UCSD-AML1 (cell line): Measurements from ENCODE around the gene DCTN1.
"Not testable (repeated sequence)": the region's sequence is repeated elsewhere in the genome, so short reads cannot be mapped to it uniquely, and the experiment has no call there.

Experiments used
- DNase-seq: peaks from one replicate; lab custom pipeline; 2025; ENCODE audit not compliant: unreplicated experiment; lab: John Stamatoyannopoulos, UW

DCTN1 gene

DNA sequence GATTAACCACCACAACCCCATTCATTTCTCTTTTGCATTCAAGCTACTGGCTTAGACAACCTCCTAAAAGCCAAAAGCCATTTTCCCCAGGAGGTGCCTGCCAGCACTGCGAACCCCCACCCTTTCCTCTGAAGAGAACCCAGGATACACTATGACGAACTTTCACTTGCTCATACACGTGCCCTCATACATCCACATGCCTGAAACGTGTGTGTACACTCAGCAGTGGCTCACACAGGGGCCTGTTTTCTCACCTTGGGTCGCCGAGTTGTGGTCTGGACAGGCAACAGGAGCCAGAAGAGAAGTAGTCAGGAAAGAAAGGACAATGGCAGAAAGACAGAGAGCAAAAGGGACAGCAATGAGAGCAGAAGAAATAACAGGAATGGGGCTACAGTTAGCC lies 7.4 kb downstream of the DCTN1 start:
- no peak for DNase-seq

DNA sequence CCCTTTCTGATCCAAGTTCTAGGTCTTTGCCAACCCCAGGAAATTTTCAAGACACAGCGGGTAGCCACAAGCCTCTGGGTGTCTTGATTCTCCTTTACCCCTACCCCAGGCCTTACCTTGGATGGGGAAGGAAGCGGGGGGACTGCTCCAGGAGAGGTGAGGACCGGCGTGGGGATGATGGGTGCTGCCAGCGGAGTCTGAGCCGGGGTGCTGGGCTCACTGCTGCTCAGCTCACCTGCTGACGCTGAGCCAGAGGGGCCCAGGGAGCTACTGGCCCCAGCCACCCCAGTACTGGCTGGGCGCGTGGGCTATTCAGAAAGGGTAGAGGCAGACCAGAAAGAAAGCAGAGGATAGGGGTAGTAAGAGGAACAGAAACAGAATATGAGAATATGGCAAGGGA lies 8.7 kb downstream of the DCTN1 start:
- no peak for DNase-seq

DNA sequence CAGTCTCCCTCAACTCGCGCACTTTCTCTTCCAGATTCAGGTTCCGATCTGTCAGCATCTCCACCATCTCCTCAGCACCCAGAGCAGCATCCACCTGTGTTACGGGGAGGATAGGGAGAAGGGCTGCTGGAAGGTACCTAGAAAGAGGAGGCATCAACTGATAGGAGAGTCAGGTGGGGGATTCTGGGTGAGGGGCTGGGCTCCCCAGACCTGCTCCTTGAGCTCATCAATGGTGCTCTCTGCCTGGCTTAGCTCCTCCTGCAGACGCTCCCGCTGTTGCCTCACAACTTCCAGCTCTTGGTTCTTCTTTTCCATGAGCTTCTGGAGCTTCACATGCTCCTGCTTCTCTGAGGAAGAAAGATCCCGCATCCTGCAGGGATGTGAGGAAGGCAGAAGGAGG lies 10.1 kb downstream of the DCTN1 start:
- DNase-seq, result no peak

DNA sequence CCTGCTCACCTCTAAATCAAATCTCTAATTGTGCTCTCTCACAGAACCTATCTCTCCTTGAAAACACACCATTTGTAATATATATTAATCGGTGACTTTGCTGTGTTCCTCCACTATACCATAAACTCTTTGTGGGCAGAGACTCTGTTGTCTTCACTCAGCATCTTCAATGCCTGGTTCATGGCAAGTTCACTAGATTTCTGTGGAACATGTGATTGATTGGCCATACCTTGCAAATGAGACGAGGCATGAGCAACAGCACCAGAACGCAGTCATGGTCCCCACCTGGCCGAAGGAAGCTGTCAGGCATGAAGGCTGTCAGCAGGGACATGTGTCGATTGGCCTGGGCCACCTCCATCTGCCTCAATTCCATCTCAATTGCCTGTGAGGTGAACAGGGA lies 11.6 kb downstream of the DCTN1 start:
- DNase-seq, result no peak

DNA sequence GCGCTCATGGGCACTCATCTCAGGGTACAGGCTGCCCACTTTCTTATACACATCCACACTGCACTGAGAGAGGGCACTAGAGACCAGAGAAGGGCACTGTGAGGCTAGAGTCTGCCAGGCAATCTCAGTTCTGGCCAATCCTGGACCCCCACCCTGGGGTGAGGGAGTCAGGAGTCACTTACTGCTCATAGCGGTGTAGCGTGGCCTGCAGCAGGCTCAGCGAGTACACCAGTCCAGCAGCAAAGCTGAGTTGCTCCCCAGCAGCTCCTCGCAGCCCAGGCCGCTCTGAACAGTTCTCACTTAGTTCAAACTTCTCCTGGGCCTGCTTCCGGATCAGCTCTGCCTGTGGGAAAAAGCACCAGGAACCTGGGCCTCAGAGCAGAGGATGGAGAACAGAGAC lies 12.3 kb downstream of the DCTN1 start:
- no peak for DNase-seq

DNA sequence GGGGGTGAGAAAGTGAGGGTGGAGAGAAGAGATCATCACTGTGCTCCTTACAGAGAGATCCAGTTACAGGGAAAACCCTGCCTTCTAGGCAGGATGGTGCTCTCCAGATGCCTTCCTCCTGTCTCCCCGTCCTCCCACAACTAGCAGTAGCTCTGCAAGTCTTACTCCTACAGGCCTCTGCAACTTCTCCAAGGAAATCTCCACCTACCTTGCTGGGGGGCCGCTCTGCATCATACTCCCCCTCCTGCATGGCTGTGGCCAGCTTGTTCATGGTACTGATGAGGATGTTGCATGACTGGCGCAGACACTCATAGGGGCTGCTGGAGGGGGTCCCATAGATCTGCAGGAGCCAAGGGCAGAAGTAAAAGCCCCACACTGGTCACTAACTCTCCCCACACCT lies 14.1 kb downstream of the DCTN1 start:
- no peak for DNase-seq

DNA sequence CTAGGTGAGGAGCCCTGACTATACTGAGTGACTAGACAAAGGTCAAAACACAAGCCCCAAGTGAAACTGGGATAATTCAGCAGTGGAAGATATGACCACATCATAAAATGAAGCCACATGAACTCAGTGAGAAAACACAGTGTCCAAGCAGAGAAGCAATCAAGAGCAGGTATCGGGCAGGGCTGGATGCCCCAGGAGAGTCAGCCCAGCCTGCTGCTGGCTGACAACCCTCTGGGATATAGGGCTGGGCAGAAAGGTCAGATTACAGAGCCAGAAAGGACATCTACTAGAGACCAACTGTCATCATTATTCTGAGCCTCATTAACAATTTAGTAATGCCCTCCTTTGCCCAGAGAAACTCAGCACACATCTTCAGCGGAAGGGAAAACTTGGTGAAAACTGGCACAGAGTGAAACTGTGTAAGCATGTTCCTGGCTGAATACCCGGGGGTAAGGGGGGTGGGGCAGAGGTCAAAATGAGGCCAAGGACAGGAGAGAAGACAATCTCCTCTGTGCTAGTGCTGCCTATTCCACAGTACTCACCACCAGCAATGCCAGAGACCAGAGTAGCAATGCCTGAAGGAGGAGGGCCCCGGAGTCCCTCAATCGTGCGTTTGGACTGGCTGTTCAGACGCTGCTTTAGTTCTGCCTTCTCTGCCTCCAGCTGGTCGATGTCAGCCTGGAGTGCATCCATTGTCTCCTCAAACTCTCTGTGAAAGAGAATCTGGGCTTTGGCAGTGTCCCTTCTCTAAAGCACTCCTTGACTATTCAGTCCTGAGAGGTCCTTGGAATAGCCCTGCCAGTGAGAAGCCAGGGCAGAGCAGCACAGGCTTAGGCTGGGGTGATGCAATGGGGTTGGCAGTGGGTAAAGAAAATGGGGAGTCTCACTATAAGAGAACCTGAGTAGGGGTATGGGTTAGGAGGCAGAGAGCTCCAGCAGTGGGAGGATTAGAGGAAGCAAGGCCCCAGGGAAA lies 15.3 kb downstream of the DCTN1 start:
- no peak for DNase-seq

DNA sequence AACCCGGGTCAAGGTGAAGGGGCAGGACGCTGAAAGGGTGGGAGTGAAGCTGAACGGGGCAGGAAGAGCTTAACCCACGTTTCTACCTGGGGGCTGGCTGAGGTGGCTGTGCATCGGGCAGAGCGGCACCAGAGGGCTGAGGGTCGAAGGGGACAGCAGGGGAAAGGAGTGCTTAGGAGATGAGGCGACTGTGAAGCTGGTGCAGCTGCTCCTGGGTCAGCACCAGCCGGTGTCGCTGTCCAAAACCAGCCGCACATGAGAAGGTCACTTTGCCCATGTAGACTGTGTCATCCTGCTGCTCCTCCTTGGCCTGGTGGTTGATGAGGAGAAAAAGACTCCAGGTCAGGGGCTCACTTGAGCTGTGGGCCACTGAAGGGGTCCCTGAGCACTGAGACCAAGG lies 18.8 kb downstream of the DCTN1 start:
- no peak for DNase-seq

DNA sequence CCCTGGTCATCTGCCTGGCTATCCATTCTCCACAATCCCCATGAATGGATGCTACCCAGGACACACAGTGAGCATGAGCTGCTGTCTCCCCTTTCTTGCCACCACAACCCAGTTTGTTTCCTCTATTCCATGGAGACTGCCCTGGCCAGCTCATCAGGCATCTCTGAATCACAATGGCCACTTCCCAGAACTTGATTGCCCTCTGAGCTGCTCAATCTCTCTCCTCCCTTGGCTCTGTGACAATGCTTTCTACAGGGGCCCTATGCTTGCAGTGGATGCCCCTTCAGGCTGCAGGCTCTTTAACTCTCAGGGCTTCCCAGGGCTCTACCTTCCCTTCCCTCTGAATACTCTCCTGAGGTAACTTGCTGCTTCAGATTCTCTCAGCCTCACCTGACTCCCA lies 22.5 kb downstream of the DCTN1 start:
- DNase-seq, result no peak

DNA sequence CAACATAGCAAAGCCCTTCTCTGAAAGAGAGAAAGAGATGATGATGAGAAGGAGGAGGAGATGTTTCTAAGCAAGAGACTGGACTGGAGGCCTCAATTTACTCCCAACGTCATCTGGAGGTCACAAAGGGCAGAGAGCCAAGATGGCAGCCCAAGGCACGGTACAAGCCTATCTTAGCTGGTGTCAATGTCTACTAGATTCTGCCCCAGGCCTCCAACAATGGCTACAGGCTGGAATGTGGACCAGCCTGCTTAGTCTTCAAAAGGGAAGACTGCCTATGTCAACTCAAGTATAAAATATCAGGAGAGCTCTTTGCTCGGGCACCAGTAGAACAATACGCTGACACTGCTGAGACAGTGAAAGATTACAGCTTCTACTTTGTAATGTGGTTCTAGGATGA lies 30.2 kb downstream of the DCTN1 start:
- DNase-seq, result no peak

DNA sequence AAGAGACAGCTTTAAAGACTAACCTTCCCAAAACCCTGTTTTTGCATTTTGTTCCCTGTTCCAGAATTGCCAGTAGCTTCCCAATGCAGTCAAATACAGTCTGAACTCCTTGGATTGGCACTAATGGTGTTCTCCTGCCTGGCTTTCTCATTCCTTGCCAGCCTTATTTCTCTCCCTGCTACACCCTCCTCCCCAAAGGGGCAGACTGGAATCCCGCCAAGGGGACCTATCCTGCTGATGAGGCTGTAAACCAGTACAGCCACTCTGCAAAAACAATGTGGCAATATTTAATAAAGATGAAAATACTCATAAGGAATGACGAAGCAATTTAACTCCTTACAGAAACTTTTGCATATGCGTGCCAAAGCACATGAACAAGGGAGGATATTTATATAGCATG lies 32.4 kb downstream of the DCTN1 start:
- no peak for DNase-seq

DNA sequence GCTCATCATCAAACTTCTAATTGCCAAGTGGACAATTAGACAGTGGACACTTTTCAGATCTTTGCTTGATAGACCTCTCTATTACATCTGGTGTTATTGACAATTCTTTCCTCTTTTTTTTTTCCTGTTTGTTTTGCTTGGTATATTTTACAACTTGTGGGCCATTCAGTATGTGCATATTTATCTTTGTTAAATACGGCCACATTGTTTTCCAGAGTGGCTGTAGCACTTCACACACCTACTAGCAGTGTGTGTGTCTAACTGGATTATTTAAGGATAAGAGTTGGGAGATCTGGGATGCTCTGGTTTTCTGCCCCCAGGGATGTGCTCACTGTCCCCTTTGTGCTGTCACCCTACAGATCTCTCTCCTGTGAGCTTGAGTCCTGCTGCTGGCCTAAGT lies 32.8 kb downstream of the DCTN1 start:
- no peak for DNase-seq

DNA sequence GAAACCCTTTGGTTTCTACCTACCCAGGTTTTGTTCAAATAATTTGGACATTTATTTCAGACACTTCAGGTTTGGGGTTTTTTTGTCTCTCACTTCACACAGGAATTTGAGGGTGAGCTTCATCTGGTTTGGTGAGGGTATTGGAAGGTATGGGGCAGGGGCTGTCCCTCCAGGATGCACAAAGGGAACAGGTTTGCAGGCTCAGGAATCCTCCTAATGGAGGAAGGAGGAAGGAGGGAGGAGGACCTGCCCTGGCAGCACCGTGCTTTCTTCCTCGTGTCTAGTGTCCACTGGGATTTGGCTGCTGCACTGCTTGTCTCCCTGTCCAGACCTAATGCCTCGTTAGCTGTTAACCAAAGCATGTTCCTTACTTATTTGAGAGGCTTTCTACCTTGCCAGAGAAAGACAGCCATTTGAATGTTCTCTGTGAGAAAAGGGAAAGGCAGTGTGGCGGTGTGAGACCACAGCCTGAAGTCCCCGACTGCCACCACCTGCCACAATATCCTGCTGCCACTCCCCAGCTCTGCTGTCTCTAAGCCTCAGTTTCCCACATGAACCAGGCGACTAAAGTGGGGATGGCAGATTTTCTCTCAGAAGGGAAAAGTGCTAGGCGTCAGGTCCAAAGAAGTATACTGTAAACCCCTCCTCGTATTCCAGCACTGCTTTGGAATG lies 34.7 kb downstream of the DCTN1 start:
- DNase-seq, result no peak

DNA sequence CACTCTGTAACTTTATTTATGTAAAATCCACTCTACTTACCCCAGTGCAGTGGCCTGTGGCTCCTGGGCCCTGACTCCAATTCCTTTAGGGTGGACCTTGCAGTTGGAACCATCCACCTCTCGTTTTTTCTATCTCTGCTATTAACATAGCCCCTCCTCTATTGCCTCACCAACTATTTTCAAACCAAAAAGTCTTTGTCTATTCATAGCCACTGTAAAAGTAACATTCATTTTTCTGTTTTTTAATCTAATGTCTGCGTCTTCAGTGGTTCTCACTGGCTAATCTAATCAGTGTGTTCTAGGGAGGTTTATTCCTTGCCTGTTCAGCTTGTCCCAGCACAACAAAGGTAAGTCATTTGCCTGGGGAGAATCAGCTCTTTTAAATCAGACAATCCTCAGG lies 36.8 kb downstream of the DCTN1 start, which contains the start of gene SLC4A5:
SLC4A5 (minus strand) TSS at position 101 of the 400 bp plus-strand sequence. CDS start 28,393 bp downstream, outside the sequence.
- no peak for DNase-seq

DNA sequence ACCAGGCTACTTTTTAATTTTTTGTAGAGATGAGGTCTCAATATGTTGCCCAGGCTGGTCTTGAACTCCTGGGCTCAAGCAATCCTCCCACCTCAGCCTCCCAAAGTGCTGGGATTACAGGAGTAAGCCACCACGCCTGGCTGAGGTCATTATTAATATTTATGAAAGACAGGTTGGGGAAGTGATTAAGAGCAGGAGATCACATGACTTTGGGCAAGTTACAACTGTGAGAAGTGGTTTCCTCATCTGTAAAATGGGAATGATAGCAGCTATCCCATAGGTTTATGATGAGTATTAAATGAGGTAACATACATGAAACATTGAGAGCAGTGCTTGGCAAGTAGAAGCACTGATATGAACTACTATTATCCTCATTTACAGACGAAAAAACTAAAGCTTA lies 43.9 kb downstream of the DCTN1 start:
- not testable (repeated sequence) for DNase-seq

DNA sequence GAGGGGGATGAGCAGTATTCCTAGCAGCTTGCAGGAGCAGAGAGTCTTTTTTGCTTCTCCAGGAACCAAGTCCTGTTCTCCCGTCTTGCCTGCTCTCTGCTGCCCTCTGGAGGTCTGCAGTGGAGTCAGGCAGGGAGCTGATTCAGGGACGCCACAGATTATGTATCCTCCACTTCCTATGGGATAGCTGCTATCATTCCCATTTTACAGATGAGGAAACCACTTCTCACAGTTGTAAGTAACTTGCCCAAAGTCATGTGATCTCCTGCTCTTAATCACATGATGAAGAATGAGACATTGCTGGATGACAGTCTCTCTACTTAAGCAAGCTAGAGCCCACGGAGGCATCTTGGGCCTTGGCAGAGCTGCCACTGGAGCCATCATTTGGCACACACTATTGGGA lies 45.2 kb downstream of the DCTN1 start:
- DNase-seq, result peak; percentile 63

DNA sequence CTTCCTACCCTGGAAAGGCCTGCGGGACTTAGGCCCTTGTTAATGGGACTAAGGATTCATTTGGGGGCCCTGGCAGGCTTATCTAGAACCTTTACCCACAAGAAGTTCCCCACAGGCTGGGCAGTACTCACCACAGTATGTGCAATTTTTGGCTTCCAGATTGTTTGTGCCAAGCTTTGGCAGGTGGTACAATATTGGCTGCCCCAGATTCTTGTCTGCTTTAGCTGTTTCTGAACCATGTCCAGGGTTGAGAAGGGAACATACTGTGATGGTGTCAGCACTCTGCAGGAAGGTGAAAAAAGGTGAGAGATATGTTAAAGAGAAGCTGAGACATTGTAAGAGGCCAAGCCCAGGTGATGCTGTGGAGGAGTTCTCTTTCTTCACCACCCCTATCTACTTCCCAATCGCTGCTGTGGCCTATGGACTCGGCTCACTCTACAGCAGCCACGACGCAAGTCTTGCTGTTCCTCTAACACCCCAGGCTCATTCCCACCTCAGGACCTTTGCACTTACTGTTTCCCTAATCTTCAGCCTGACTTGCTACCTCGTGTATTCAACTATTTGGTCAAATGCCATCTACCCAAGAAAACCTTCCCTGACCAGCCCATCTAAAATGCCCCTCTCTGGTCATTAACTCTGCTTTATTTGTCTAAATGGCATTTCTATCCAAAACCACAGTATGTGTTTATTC lies 46.1 kb downstream of the DCTN1 start:
- DNase-seq, result no peak

DNA sequence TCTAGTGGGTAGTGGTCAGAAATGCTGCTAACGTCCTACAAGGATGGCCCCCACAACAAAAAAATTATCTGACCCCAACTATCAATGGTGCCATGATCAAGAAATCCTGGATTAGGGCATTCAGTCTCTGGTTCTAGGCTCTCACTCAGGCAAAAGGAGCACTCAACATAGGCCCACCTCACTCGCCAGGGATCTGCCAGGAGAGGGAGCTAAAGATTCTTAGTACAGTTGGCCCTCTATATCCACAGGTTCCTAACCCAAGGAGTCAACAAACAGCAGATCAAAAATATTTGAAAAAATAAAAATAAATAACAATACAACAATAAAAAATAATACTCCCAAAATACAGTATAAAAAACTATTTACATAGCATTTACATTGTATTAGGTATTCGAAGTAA lies 46.9 kb downstream of the DCTN1 start:
- peak; percentile 37 for DNase-seq

DNA sequence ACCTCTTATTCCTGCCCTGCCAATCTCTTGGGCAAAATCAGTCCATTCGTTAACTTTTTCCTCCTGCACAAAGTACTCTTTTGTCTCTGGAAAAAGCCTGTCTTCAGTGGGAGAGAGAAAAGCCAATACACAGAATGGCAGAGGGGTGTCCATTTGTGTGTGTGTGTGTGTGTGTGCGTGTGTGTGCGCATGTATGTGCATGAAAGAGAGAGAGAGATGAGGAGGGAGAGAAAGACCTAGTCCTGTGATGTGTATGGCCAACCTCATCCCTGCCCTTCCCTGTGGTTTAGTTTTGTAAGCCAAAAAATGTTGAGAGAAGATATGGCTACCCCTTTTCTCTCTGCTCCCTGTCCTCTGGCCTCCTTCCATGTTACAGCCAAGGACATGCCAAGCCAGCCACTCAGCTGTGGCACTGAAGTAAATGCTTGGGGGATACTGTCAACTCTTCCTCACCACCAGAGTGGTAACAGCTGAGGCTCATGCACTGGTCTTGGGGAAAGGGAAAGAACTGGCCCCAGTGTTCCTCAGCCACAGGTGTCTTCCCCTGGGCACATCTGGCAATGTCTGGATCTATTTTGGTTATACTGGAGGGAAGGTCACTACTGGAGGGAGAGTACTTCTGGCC lies 47.4 kb downstream of the DCTN1 start:
- no peak for DNase-seq

DNA sequence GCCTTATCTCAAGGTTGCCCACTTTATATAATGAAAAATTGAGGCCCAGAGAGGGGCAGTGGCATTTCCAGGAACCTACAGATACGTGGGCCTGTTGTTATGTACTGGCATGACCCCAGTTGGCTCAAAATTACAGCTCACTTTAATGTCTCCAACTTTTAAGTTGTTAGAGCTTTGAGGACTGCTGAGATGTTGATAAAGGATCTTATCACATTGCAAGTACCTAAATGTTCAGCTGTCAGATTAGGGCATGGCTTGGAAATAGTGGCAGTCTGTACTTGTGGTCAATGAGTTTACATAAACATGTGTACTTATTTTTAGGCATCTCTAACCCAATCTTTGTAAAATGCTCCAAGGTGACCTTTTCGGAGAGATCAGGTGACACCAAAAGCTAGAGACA lies 51.5 kb downstream of the DCTN1 start:
- no peak for DNase-seq

DNA sequence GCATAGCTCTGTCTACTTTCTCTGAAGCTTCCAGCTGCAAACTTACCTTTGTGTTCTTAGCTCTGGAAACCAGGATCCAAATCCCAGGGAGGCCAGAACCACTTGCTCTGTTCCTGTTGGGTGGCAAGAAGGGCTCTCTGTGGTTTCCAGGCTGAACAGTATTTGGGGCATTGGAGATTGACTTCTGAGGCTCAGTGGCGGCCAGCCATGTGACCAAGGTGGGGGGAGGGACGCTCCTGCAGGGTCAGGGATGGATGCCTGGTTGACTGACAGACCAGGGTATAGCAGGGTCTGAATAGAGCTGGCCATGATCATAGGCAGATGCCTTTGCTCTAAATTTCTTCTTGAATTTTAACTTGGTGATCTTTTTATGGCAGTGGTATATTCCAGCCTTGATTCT lies 52.0 kb downstream of the DCTN1 start:
- no peak for DNase-seq
